ENCODE measurements around the gene SP3. TPM values are rescaled to one million over a fixed set of nuclear protein-coding genes. Genes with fewer than 3 reads are reported as not detected.
A peak's percentile ranks its signal among the peaks of the same experiment; 100 is the strongest.

SP3 gene
- total RNA-seq, 1 donor = 115 TPM

DNA sequence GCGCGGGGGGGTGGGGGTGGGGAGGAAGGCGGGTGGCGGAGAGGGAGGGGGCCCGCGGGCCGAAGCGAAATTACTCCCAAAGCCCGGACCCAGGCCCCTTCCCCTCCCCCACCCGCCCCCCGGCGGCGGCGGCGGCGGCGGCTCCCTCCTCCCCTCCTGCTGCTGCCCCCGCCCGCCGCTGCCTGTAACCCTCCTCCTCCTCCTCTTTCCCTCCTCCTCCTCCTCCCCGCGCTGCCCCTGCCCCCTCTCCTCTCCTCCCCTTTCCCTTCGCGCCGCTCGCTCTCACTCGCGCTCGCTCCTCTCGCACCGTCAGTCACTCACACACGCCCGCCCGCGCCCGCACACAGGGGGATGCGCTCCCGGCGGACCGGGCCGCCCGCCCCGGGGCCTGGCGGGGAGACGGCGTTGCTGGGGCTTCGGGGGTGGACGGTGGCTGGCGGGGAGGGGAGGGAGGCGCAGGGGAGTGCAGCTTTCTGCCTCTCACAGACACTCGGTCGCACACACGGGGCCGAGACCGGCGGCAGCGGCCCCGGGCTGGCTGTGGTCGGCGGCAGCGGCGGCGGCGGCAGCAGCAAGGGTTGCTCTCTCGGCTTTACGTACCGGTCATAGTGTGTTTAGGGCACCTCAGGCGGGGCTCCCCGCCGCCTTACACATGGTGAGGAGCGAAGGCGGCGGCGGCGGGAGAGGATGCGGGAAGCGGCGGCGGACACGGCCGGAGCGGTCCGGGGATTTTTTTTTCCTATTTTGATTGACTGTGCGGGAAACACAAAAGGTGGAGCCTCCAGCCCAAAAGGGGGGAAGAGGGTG lies 405 bp downstream of the SP3 start:
- H3K4me3 ChIP-seq (ENCODE audit: low read depth, low read length) = peak overlapping the region; percentile 68
- peak; percentile 83 for DNase-seq (ENCODE audit: low read depth)
- TF ChIP-seq, protein P1, sequence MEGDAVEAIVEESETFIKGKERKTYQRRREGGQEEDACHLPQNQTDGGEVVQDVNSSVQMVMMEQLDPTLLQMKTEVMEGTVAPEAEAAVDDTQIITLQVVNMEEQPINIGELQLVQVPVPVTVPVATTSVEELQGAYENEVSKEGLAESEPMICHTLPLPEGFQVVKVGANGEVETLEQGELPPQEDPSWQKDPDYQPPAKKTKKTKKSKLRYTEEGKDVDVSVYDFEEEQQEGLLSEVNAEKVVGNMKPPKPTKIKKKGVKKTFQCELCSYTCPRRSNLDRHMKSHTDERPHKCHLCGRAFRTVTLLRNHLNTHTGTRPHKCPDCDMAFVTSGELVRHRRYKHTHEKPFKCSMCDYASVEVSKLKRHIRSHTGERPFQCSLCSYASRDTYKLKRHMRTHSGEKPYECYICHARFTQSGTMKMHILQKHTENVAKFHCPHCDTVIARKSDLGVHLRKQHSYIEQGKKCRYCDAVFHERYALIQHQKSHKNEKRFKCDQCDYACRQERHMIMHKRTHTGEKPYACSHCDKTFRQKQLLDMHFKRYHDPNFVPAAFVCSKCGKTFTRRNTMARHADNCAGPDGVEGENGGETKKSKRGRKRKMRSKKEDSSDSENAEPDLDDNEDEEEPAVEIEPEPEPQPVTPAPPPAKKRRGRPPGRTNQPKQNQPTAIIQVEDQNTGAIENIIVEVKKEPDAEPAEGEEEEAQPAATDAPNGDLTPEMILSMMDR (IDR thresholded peaks at IDR 0.05; ENCODE audit: insufficient read depth, low read length) = no peak

DNA sequence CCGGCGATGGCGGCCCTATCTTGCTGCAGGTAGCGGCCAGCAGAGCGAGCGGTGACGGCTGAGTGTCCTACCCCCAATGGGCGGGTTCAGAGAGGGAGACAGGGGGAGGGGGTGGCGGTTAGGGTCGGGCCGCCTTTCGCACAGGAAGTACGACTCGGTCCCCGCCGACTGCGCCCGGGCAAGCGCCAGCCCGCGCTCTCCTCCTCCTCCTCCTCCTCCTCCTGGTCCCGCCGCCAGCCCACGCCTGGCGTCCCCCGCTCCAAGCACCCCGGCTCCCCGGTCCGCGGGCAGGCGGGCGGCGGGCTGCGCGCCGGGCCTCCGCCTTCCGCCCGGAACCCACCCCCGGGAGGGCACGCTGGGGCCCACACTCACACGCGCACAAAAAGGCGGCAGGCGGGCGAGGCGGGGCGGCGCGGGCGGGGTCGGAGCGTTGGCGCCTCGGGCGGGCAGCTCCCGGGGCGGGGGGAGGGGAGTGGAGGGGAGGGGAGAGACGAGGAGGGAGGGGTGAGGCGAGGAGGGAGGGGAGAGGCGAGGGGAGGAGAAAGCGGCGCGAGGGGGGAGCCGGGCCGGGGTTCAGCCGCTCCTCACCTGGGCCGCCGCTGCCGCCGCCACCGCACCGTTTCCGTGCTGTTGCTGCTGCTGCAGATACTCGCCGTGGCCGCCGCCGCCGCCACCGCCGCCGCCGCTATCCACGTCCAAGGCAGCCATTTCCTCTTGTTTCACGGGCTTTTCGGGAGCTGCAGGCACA lies 1.2 kb downstream of the SP3 start:
- DNase-seq (ENCODE audit: low read depth) = peak; percentile 79
- H3K4me3 ChIP-seq (ENCODE audit: low read depth, low read length) = peak overlapping the region; percentile 68
- TF ChIP-seq, protein P1 (IDR thresholded peaks at IDR 0.05; ENCODE audit: insufficient read depth, low read length) = no peak

DNA sequence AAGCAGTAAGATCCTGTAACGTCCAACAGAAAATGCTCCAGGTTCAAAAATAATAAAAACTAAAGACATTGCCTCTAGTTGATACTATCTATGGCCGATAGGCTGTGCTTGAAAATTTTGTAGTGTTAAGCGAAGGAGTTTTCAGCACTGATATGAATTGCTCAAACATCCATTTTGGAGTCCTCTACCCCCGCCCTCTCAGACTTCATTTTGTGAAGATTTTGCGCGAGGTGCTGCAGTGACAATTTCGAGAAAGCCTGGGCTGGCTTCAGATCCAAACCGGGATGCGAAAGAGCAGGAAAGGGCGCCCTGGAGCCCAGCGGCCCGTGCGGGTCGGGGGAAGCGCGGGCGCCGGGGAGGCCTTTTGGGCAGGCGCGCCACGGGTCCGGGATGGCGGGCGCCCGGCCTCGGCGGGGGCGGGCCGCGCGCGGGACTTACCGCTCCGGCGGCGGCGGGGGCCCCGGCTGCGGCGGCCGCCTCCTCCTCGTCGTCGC lies 1.8 kb downstream of the SP3 start:
- peak overlapping the region; percentile 68 for H3K4me3 ChIP-seq (ENCODE audit: low read depth, low read length)
- TF ChIP-seq, protein P1 (IDR thresholded peaks at IDR 0.05; ENCODE audit: insufficient read depth, low read length) = peak; percentile 58
- DNase-seq (ENCODE audit: low read depth) = peak; percentile 83

DNA sequence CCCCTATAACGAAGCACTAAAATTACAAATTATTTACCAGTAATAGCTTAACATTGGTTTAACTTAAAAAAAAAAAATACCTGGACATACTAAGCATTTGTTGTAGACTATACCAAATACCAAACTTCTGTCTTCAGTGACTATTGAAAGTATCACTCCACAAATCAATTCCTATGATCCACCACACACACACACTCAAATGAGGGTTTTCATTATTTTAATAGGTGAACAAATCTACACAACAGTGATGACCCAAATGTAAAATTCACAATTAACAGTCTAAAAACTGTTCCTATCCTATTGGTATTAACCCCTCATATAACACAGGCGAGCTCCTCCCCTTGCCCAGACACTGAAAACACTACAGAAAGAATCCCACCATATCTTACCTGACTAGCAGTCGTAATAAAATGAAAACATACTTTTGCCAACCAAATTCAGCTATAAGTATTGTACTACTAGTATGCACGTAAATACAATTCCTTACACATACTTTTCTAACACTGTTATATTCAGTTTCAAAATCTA lies 2.5 kb downstream of the SP3 start:
- DNase-seq (ENCODE audit: low read depth) = no peak
- TF ChIP-seq, protein P1 (IDR thresholded peaks at IDR 0.05; ENCODE audit: insufficient read depth, low read length) = no peak
- peak overlapping the region; percentile 68 for H3K4me3 ChIP-seq (ENCODE audit: low read depth, low read length)

DNA sequence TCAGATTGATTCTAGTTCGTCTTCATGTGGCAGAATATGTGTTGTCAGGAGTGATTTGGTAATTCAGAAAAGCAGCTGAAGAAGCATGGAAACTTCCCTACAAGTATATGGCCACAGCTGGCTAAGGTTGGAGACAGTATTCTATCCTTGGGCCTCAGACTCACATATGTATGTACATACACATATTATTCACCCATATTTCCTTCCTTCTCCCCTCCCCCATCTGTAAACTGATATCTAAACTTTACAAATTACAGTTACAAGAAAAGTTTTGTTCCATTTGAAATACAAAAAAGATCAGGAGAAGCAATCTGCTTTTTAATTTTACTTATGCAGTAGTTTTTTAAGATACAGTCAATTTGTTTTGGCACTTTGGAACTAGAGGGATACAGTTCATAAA lies 3.1 kb downstream of the SP3 start:
- TF ChIP-seq, protein P1 (IDR thresholded peaks at IDR 0.05; ENCODE audit: insufficient read depth, low read length) = no peak
- DNase-seq (ENCODE audit: low read depth) = no peak
- H3K4me3 ChIP-seq (ENCODE audit: low read depth, low read length) = peak overlapping the region; percentile 68

DNA sequence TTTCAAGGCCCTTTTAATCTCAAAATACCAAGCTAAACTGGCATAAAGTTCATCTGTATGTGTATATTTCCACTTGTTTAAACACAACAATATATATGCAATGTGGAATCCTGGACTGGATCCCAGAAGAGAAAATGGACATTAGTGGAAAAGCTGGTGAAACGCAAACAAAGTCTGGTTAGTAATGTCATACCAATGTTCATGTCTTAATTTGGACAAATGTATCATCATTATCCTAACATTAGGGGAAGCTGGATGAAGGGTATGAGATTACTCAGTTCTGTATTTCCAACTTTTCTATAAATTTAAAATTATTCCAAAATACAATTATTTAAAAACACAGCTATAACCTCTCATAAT lies 3.8 kb downstream of the SP3 start:
- TF ChIP-seq, protein P1 (IDR thresholded peaks at IDR 0.05; ENCODE audit: insufficient read depth, low read length) = no peak
- DNase-seq (ENCODE audit: low read depth) = no peak
- no peak overlapping the region for H3K4me3 ChIP-seq (ENCODE audit: low read depth, low read length)

Measured in fibroblast of the aortic adventitia (primary cell).